MM.1S (cell line): ENCODE data around the gene DELE1.
"Not testable (repeated sequence)": the region's sequence is repeated elsewhere in the genome, so short reads cannot be mapped to it uniquely, and the experiment has no call there.

Experiments used
- DNase-seq: peaks from one replicate; pipeline ENCODE4 v3.0.0-alpha.2; 2015
- H2AFZ ChIP-seq: fragments of 300-600 bp; sonication (generic); 2 replicates; pipeline ENCODE4 v1.6.0; 2016; ENCODE audit warnings: antibody characterized with exemption, low read length
- H3F3A ChIP-seq: fragments of 300-600 bp; sonication (generic); 2 replicates; pipeline ENCODE4 v1.6.1; 2016; ENCODE audit warnings: mild to moderate bottlenecking, antibody characterized with exemption, low read length, moderate library complexity, mixed read lengths; ENCODE audit not compliant: insufficient read depth
- H3K27ac ChIP-seq: fragments of 300-600 bp; sonication (generic); 2 replicates; pipeline ENCODE4 v1.5.1; 2016; ENCODE audit warnings: mild to moderate bottlenecking, low read length
- H3K27me3 ChIP-seq: fragments of 300-600 bp; sonication (generic); replicated peaks from 2 replicates; pipeline ENCODE4 v1.6.0; 2016; ENCODE audit warnings: low read length; ENCODE audit not compliant: insufficient read depth
- H3K36me3 ChIP-seq: fragments of 300-600 bp; sonication (generic); replicated peaks from 2 replicates; pipeline ENCODE4 v1.6.1; 2016; ENCODE audit warnings: mild to moderate bottlenecking, low read length, mixed read lengths; ENCODE audit not compliant: insufficient read depth
- H3K4me1 ChIP-seq: fragments of 300-600 bp; sonication (generic); 2 replicates; pipeline ENCODE4 v1.6.1; 2016; ENCODE audit warnings: low read length, mixed read lengths
- H3K4me2 ChIP-seq: fragments of 300-600 bp; sonication (generic); 2 replicates; pipeline ENCODE4 v1.6.0; 2016; ENCODE audit warnings: low read depth, low read length
- H3K4me3 ChIP-seq: fragments of 300-600 bp; sonication (generic); 2 replicates; pipeline ENCODE4 v1.5.1; 2016; ENCODE audit warnings: low read length, mixed read lengths
- H3K79me2 ChIP-seq: fragments of 300-600 bp; sonication (generic); 2 replicates; pipeline ENCODE4 v1.6.1; 2016; ENCODE audit warnings: mixed run types, low read length, mixed read lengths
- H3K9ac ChIP-seq: fragments of 300-600 bp; sonication (generic); 2 replicates; pipeline ENCODE4 v1.6.1; 2016; ENCODE audit warnings: low read length, mixed read lengths
- H3K9me2 ChIP-seq: fragments of 300-600 bp; sonication (generic); replicated peaks from 2 replicates; pipeline ENCODE4 v1.6.1; 2016; ENCODE audit warnings: mild to moderate bottlenecking, low read length, mixed read lengths; ENCODE audit not compliant: insufficient read depth
- H3K9me3 ChIP-seq: fragments of 300-600 bp; sonication (generic); replicated peaks from 2 replicates; pipeline ENCODE4 v1.6.1; 2016; ENCODE audit warnings: mild to moderate bottlenecking, low read length, mixed read lengths; ENCODE audit not compliant: insufficient read depth
- H4K20me1 ChIP-seq: fragments of 300-600 bp; sonication (generic); 2 replicates; pipeline ENCODE4 v1.6.1; 2016; ENCODE audit warnings: mild to moderate bottlenecking, low read length, moderate library complexity, mixed read lengths; ENCODE audit not compliant: insufficient read depth
- CTCF ChIP-seq: fragments of 300-600 bp; sonication (generic); IDR thresholded peaks from 2 replicates; pipeline ENCODE4 v1.5.1; 2016; ENCODE audit warnings: antibody characterized with exemption, low read length, mixed read lengths
- EZH2 ChIP-seq: fragments of 300-600 bp; sonication (generic); optimal IDR thresholded peaks from 2 replicates; pipeline ENCODE3; 2017; ENCODE audit warnings: low read depth, mild to moderate bottlenecking, antibody characterized with exemption, low read length, mixed read lengths
- EZH2phosphoT487 ChIP-seq: fragments of 300-600 bp; sonication (generic); IDR thresholded peaks from 2 replicates; pipeline ENCODE4 v1.6.1; 2018; ENCODE audit warnings: antibody characterized with exemption, low read length

The DELE1 gene

GRCh38 chr5:141883892-141884318, 39.8 kb upstream of the DELE1 start:
- H3K4me3 ChIP-seq: no peak overlapping the region
- no peaks in the 10 kb centered on the region for H3K9me2 ChIP-seq
- no peaks in the 10 kb centered on the region for H3K9me3 ChIP-seq
- peaks cover 30% of the 10 kb centered on the region for H3K27me3 ChIP-seq
- no peak overlapping the region for H2AFZ ChIP-seq
- H3K36me3 ChIP-seq: no peaks in the 10 kb centered on the region
- peaks cover 31% of the 10 kb centered on the region for H3K4me1 ChIP-seq
- no peak overlapping the region for H3K9ac ChIP-seq
- no peak overlapping the region for H3K4me2 ChIP-seq
- no peaks in the 10 kb centered on the region for H3K79me2 ChIP-seq
- DNase-seq: no peak
- H3K27ac ChIP-seq: no peak overlapping the region
- TF ChIP-seq CTCF (no peak), EZH2 (no peak), EZH2phosphoT487 (no peak)
- peaks cover 4% of the 10 kb centered on the region; the same call in 1 of the 2 replicates for H3F3A ChIP-seq
- H4K20me1 ChIP-seq: no peaks in the 10 kb centered on the region

- TF ChIP-seq CTCF: peak; percentile 63
- TF ChIP-seq EZH2: no peak
- Histone ChIP-seq H2AFZ (no peak overlapping the region), H3K9ac (no peak overlapping the region), H4K20me1 (no peaks in the 10 kb centered on the region), H3K36me3 (no peaks in the 10 kb centered on the region), H3K4me3 (no peak overlapping the region), H3K79me2 (no peaks in the 10 kb centered on the region), H3K9me3 (no peaks in the 10 kb centered on the region), H3K4me1 (no peaks in the 10 kb centered on the region), H3K9me2 (no peaks in the 10 kb centered on the region), H3K4me2 (no peak overlapping the region), H3K27me3 (peaks cover 13% of the 10 kb centered on the region), H3K27ac (no peak overlapping the region), H3F3A (no peaks in the 10 kb centered on the region)
- DNase-seq: peak; percentile 45
Measured at GRCh38 chr5:141889282-141889871, 34.3 kb upstream of the DELE1 start.

GRCh38 chr5:141890429-141890828, 33.2 kb upstream of the DELE1 start:
- H3K9me3 ChIP-seq, H3K9me2 ChIP-seq, H3K4me1 ChIP-seq, DNase-seq, H3K36me3 ChIP-seq, H3K9ac ChIP-seq, H3K27ac ChIP-seq, H2AFZ ChIP-seq, H3K4me3 ChIP-seq, H3K79me2 ChIP-seq, H3K27me3 ChIP-seq, H3K4me2 ChIP-seq, H3F3A ChIP-seq, H4K20me1 ChIP-seq: not testable (repeated sequence)

GRCh38 chr5:141897425-141897824, 26.2 kb upstream of the DELE1 start:
- no peak overlapping the region for H3K9ac ChIP-seq
- no peaks in the 10 kb centered on the region for H3K9me3 ChIP-seq
- TF ChIP-seq EZH2phosphoT487 (no peak), CTCF (no peak), EZH2 (no peak)
- H3K9me2 ChIP-seq: no peaks in the 10 kb centered on the region
- no peak overlapping the region for H2AFZ ChIP-seq
- H4K20me1 ChIP-seq: no peaks in the 10 kb centered on the region
- H3K79me2 ChIP-seq: no peaks in the 10 kb centered on the region
- 0 out of 2 replicates have a peak, but pooled peaks cover under 1% of the 10 kb centered on the region for H3K4me1 ChIP-seq
- no peaks in the 10 kb centered on the region for H3K36me3 ChIP-seq
- H3K4me3 ChIP-seq: no peak overlapping the region
- no peak overlapping the region for H3K4me2 ChIP-seq
- DNase-seq: no peak
- no peak overlapping the region for H3K27ac ChIP-seq
- H3F3A ChIP-seq: no peaks in the 10 kb centered on the region
- no peaks in the 10 kb centered on the region for H3K27me3 ChIP-seq
